Kidney tubule cell (primary cell): ENCODE data around the gene CYP4B1.
"Not testable (repeated sequence)": the region's sequence is repeated elsewhere in the genome, so short reads cannot be mapped to it uniquely, and the experiment has no call there.

Source experiments
- DNase-seq: peaks from one replicate; pipeline ENCODE4 v3.0.0-alpha.2; 2018; ENCODE audit warnings: low spot score

The CYP4B1 gene

GRCh38 chr1:46816930-46817329 is 18.1 kb downstream of the CYP4B1 start:
- no peak for DNase-seq

DNA sequence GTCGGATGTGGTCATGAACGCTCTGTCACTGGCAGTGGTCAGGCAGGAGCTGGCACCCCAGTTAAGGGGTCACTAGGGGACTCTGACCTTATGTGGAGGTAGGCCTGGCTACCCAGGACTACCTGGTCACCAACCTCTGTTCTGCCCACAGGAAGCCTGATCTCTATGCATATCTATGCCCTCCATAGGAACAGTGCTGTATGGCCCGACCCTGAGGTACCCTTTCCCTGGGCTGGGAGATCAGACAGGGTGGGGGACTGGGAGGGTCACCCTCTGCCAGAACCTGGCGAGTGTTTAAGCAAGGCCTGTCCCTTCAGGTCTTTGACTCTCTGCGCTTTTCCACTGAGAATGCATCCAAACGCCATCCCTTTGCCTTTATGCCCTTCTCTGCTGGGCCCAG is 19.0 kb downstream of the CYP4B1 start:
- DNase-seq: no peak

DNA sequence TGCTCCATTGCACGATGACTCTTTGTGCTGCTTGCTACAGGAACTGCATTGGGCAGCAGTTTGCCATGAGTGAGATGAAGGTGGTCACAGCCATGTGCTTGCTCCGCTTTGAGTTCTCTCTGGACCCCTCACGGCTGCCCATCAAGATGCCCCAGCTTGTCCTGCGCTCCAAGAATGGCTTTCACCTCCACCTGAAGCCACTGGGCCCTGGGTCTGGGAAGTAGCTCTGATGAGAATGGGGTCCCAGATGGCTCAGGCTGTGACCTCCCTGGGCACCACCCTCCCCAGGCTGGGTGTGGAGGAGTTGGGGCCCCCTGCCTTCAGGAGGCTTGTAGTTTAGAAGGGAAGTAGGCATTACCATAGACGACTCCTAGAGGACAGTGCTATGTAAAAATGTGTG is 19.7 kb downstream of the CYP4B1 start:
- no peak for DNase-seq

- DNase-seq: no peak
These were observed 20.5 kb downstream of the CYP4B1 start for GRCh38 chr1:46819335-46819734.

DNA sequence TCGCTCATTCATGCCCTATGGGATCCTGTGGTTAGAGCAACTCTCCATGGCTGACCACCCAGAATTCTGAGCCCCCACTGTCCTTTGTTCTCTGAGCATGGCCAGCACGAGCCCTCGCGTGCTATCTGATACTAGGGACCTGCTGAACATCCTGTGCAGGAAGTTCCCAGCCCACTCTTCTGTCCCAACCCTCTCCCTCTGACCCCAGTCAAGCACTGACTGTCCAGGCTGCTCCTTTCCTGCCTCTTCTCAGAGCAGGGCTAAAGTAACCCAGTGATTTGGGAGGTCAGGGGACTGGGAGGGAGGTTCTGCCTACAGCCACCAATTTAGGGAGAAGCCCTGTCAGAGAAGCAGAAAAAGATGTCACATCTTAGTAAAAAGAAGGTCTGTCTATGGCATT is 21.2 kb downstream of the CYP4B1 start:
- DNase-seq: no peak

DNA sequence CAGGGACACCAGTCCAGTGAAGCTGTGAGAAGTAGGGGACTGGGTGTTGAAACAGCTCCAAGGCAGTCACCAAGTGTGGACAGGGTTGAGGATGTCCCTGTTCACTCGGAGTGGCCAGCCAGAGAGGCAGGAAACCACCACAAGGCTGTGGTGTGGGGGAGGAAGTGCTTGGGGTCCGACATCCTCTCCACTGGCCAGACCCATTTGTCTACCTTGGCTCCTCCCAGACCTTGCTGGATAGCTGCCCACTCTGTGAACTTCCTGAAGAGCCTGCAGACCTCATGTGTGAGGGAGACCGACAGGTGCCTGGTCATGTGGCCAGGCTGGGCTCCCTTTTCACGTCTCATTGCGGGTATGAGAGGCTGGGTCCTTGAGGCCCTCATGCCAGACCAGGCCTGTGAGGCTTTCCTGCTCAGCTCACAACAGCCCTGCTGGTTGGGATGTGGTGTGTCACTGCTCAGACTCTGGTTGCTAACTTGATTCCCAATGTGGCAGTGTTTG is 21.8 kb downstream of the CYP4B1 start:
- DNase-seq: no peak

- no peak for DNase-seq
These were observed 23.5 kb downstream of the CYP4B1 start for GRCh38 chr1:46822248-46822826.

DNA sequence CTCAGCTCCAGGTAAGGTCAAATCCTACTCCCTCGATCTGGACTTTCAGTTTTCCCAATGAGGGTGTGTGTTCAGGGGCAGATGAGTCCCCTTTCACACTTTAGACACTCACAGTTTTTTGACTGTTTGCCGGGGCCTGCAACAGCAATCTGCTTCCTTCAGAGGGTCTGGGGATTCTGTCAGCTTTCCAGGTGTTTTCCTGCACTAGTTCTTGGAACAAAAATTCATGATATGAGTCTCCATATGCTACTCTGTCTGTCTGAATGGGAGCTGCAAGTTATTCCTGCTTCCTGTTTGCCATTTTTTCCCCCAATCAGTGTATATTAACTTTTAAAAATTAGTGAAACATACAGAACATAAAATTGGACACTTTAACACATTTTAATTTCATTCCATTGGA is 24.3 kb downstream of the CYP4B1 start:
- DNase-seq: no peak

GRCh38 chr1:46826892-46827291 is 28.0 kb downstream of the CYP4B1 start:
- DNase-seq: not testable (repeated sequence)

DNA sequence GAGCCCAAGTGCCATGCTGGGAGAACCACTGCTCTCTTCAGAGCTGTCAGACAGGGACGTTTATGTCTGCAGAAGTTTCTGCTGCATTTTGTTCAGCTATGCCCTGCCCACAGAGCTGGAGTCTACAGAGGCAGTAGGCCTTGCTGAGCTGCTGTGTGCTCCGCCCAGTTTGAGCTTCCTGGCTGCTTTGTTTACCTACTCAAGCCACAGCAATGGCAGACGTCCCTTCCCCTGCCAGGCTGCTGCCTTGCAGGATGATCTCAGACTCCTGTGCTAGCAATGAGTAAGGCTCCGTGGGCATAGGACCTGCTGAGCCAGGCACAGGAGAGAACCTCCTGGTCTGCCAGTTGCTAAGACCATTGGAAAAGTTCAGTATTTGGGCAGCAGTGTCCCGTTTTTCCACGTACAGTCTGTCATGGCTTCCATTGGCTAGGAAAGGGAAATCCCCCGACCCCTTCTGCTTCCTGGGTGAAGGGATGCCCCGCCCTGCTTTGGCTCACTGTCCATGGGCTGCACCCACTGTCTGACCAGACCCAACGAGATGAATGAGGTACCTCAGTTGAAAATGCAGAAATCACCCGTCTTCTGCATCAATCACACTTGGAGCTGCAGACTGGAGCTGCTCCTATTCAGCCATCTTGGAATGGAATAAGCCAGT is 31.9 kb downstream of the CYP4B1 start:
- peak; percentile 41 for DNase-seq

DNA sequence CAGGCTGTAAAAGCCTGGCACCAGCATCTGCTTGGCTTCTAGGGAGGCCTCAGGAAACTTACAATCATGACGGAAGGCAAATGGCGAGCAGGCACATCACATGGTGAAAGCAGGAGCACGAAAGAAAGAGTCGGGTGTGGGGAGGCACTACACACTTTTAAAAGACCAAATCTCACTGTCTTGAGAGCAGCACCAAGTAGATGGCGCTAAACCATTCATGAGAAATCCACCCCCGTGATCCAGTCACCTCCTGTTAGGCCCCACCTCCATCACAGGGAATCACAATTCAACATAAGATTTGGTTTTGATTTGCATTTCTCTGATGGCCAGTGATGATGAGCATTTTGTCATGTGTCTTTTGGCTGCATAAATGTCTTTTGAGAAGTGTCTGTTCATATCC is 36.6 kb downstream of the CYP4B1 start:
- DNase-seq: not testable (repeated sequence)

DNA sequence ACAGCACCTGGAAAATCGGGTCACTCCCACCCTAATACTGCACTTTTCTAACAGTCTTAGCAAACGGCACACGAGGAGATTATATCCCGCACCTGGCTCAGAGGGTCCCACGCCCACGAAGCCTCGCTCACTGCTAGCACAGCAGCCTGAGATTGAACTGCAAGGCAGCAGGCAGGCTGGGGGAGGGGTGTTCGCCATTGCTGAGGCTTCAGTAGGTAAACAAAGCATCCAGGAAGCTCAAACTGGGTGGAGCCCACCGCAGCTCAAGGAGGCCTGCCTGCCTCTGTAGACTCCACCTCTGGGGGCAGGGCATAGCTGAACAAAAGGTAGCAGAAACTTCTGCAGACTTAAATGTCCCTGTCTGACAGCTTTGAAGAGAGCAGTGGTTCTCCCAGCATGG is 47.5 kb downstream of the CYP4B1 start:
- DNase-seq: not testable (repeated sequence)

DNA sequence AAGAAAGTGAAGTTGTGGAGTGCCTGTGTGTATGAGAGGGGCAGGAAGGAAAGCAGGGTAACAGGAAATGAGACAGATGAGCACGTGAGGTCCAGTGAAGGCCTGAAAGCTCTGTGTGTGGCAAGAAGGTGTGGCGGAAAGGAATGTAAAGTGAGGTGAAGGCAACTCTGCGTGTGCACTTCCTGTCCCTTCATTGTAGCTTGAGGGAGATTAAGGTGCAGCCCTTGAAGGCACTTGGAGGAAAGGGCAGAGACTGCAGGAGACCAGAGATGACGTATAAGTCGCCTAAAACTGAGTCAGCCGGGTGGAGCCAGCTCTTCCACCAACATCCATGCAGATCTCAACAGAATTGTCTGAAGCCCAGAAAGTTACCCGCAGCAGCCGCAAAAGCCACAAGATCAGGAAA is 58.8 kb downstream of the CYP4B1 start:
- peak; percentile 82 for DNase-seq

GRCh38 chr1:46862348-46862747 is 63.5 kb downstream of the CYP4B1 start:
- no peak for DNase-seq
